Liver (tissue), 9 donors: ENCODE results near the gene TPRA1. TPM values are rescaled to one million over a fixed set of nuclear protein-coding genes. Genes with fewer than 3 reads are reported as not detected.

Source experiments
- DNase-seq: peaks from one replicate; pipeline ENCODE4 v3.0.0-alpha.2; 2017; ENCODE audit warnings: low spot score
- H3K27ac ChIP-seq, 2 donors: one replicate each; pipeline ENCODE4 v1.7.0; 2013; ENCODE audit warnings: inconsistent platforms in 2 of 2, low read length in 2 of 2, control low read depth in 1 of 2, low read depth in 1 of 2, mild to moderate bottlenecking in 1 of 2
- H3K27me3 ChIP-seq, 4 donors: one replicate each; pipeline versions ENCODE4 v1.6.1 to v1.7.0; 2013; ENCODE audit warnings: low read length in 3 of 4, inconsistent platforms in 1 of 4, mild to moderate bottlenecking in 1 of 4, moderate library complexity in 1 of 4; ENCODE audit not compliant: control insufficient read depth in 4 of 4, insufficient read depth in 4 of 4
- H3K36me3 ChIP-seq, 4 donors: one replicate each; pipeline versions ENCODE4 v1.6.1 to v1.7.0; 2013; ENCODE audit warnings: low read length in 3 of 4, mild to moderate bottlenecking in 3 of 4, low read depth in 1 of 4, moderate library complexity in 1 of 4; ENCODE audit not compliant: control insufficient read depth in 4 of 4, insufficient read depth in 3 of 4
- H3K4me1 ChIP-seq, 4 donors: one replicate each; pipeline versions ENCODE4 v1.6.1 to v1.7.0; 2013; ENCODE audit warnings: low read length in 3 of 4, mild to moderate bottlenecking in 3 of 4, moderate library complexity in 1 of 4; ENCODE audit not compliant: control insufficient read depth in 4 of 4, insufficient read depth in 4 of 4
- H3K4me3 ChIP-seq, 3 donors: one replicate each; pipeline versions ENCODE4 v1.6.1 to v1.7.0; 2013; ENCODE audit warnings: low read length in 3 of 3, control low read depth in 1 of 3, low read depth in 1 of 3, mild to moderate bottlenecking in 1 of 3
- H3K9ac ChIP-seq, 2 donors: one replicate each; pipeline ENCODE4 v1.7.0; 2013; ENCODE audit warnings: low read length in 2 of 2, mild to moderate bottlenecking in 2 of 2, moderate library complexity in 2 of 2, control low read depth in 1 of 2, low read depth in 1 of 2
- H3K9me3 ChIP-seq, 4 donors: one replicate each; pipeline versions ENCODE4 v1.6.1 to v1.7.0; 2013; ENCODE audit warnings: low read length in 3 of 4; ENCODE audit not compliant: control insufficient read depth in 4 of 4
- ATF3 ChIP-seq: IDR thresholded peaks from 2 replicates; pipeline ENCODE4 v1.6.1; 2016; ENCODE audit warnings: antibody characterized with exemption
- CTCF ChIP-seq: fragments of 150-350 bp; IDR thresholded peaks from 2 replicates; pipeline ENCODE4 v1.5.1; 2017; ENCODE audit warnings: improper control_type of control experiment, low read depth, low read length; ENCODE audit not compliant: missing input control
- EGR1 ChIP-seq, 2 donors: IDR thresholded peaks; 2 replicates each; pipeline ENCODE4 v1.6.1; 2016 to 2018; ENCODE audit warnings: antibody characterized with exemption in 2 of 2, low read depth in 2 of 2
- FOXA1 ChIP-seq: IDR thresholded peaks from 2 replicates; pipeline ENCODE4 v1.6.1; 2016; ENCODE audit warnings: antibody characterized with exemption
- FOXA2 ChIP-seq: IDR thresholded peaks from 2 replicates; pipeline ENCODE4 v1.6.1; 2016; ENCODE audit warnings: antibody characterized with exemption
- GABPA ChIP-seq, 2 donors: IDR thresholded peaks in 1 of 2; conservative IDR thresholded peaks in 1 of 2; 2 replicates each; pipeline ENCODE4 v1.6.1; 2016; ENCODE audit warnings: antibody characterized with exemption in 2 of 2, mild to moderate bottlenecking in 1 of 2, moderate library complexity in 1 of 2
- HNF4A ChIP-seq, 2 donors: conservative IDR thresholded peaks; 2 replicates each; pipeline ENCODE4 v1.6.1; 2016; ENCODE audit warnings: antibody characterized with exemption in 2 of 2, mild to moderate bottlenecking in 2 of 2
- HNF4G ChIP-seq: IDR thresholded peaks from 2 replicates; pipeline ENCODE4 v1.6.1; 2016; ENCODE audit warnings: antibody characterized with exemption
- JUND ChIP-seq, 2 donors: IDR thresholded peaks; 2 replicates each; pipeline ENCODE4 v1.6.1; 2016; ENCODE audit warnings: antibody characterized with exemption in 2 of 2
- MAX ChIP-seq: IDR thresholded peaks from 2 replicates; pipeline ENCODE4 v1.6.1; 2016; ENCODE audit warnings: antibody characterized with exemption
- NR2F2 ChIP-seq: IDR thresholded peaks from 2 replicates; pipeline ENCODE4 v1.6.1; 2016; ENCODE audit warnings: antibody characterized with exemption
- RAD21 ChIP-seq, 2 donors: IDR thresholded peaks; 2 replicates each; pipeline ENCODE4 v1.6.1; 2016; ENCODE audit warnings: antibody characterized with exemption in 2 of 2, mild to moderate bottlenecking in 2 of 2
- REST ChIP-seq: IDR thresholded peaks from 2 replicates; pipeline ENCODE4 v1.6.1; 2016; ENCODE audit warnings: antibody characterized with exemption, mild to moderate bottlenecking
- RXRA ChIP-seq, 2 donors: IDR thresholded peaks; 2 replicates each; pipeline ENCODE4 v1.6.1; 2017 to 2018; ENCODE audit warnings: antibody characterized with exemption in 2 of 2, mild to moderate bottlenecking in 1 of 2
- SP1 ChIP-seq: IDR thresholded peaks from 2 replicates; pipeline ENCODE4 v1.6.1; 2018; ENCODE audit warnings: antibody characterized with exemption, mild to moderate bottlenecking
- TAF1 ChIP-seq: conservative IDR thresholded peaks from 2 replicates; pipeline ENCODE4 v1.6.1; 2016; ENCODE audit warnings: antibody characterized with exemption, mild to moderate bottlenecking
- YY1 ChIP-seq: IDR thresholded peaks from 2 replicates; pipeline ENCODE4 v1.6.1; 2016; ENCODE audit warnings: antibody characterized with exemption, mild to moderate bottlenecking
- polyA plus RNA-seq, 2 donors: library from polyadenylated mRNA; stranded (reverse) in 1 of 2; unstranded in 1 of 2; fragments of 200-250 nt in 1 of 2; fragments of >200 nt in 1 of 2; fragmentation: Nextera tagmentation in 1 of 2; extraction: Ambion mirVana in 1 of 2; gene quantifications; one replicate each; pipeline versions ENCODE4 v1.2.1 to v1.2.3, GENCODE V29; 2013 to 2015
- total RNA-seq, 2 donors: library from RNA; depleted of rRNA; stranded (reverse); fragments of >200 nt; gene quantifications; one replicate each; pipeline ENCODE4 v1.2.3, GENCODE V29; 2014
- TF ChIP-seq, protein P1 (sequence below): IDR thresholded peaks from 2 replicates; pipeline ENCODE4 v1.6.1; 2016; ENCODE audit warnings: antibody characterized with exemption
- donor health status: healthy.
- donor health status: healthy.
- donor health status: healthy.
- donor health status: healthy.
- donor health status: healthy.

The TPRA1 gene
- total and polyA plus RNA-seq, 4 donors = 17.3 to 27.1 (median 21.3) TPM

- Histone ChIP-seq H3K27me3 (no peaks in the 10 kb centered on the region), H3K4me1 (peaks cover 5 to 14% (median 8%) of the 10 kb centered on the region in 4 donors), H3K9me3 (no peaks in the 10 kb centered on the region), H3K9ac (no peak overlapping the region), H3K36me3 (peaks cover 0 to 3% (median under 1%) of the 10 kb centered on the region in 4 donors), H3K27ac (no peak overlapping the region), H3K4me3 (no peak overlapping the region)
- DNase-seq = no peak
- TF ChIP-seq HNF4G (peak; percentile 25), HNF4A (conservative IDR thresholded peaks at IDR 0.05) (peak; percentile 69 to 79), GABPA (IDR thresholded peaks at IDR 0.05 in 1 of 2, conservative IDR thresholded peaks at IDR 0.05 in 1 of 2) (no peak), CTCF (no peak), SP1 (peak; percentile 62), FOXA2 (peak; percentile 30), TAF1 (no peak), EGR1 (IDR thresholded peaks at IDR 0.05; ENCODE audit: low read depth in 2 of 2) (no peak), ATF3 (no peak), RAD21 (IDR thresholded peaks at IDR 0.05) (no peak), RXRA (IDR thresholded peaks at IDR 0.05) (peak; percentile 71 to 80), NR2F2 (no peak), REST (peak; percentile 36), YY1 (peak; percentile 76), JUND (IDR thresholded peaks at IDR 0.05) (no peak), MAX (no peak), FOXA1 (no peak)
- TF ChIP-seq, protein P1, sequence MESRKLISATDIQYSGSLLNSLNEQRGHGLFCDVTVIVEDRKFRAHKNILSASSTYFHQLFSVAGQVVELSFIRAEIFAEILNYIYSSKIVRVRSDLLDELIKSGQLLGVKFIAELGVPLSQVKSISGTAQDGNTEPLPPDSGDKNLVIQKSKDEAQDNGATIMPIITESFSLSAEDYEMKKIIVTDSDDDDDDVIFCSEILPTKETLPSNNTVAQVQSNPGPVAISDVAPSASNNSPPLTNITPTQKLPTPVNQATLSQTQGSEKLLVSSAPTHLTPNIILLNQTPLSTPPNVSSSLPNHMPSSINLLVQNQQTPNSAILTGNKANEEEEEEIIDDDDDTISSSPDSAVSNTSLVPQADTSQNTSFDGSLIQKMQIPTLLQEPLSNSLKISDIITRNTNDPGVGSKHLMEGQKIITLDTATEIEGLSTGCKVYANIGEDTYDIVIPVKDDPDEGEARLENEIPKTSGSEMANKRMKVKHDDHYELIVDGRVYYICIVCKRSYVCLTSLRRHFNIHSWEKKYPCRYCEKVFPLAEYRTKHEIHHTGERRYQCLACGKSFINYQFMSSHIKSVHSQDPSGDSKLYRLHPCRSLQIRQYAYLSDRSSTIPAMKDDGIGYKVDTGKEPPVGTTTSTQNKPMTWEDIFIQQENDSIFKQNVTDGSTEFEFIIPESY = no peak
Measured at GRCh38 chr3:127613406-127613805, 22.9 kb upstream of the TPRA1 start.
